Breast epithelium (tissue), 3 donors: ENCODE data around the gene MAP3K21.

Experiments
- POLR2AphosphoS5 ChIP-seq, 3 donors: sonication (generic); formaldehyde crosslinking; IDR thresholded peaks; one replicate each; pipeline ENCODE4 v1.6.1; 2017; ENCODE audit warnings: antibody characterized with exemption in 3 of 3
- TF ChIP-seq, protein P1 (sequence below), 3 donors: fragments of 450-650 bp; IDR thresholded peaks; one replicate each; pipeline ENCODE4 v1.5.1; 2016 to 2017; ENCODE audit warnings: antibody characterized with exemption in 3 of 3, mild to moderate bottlenecking in 3 of 3, moderate library complexity in 3 of 3

DNA sequence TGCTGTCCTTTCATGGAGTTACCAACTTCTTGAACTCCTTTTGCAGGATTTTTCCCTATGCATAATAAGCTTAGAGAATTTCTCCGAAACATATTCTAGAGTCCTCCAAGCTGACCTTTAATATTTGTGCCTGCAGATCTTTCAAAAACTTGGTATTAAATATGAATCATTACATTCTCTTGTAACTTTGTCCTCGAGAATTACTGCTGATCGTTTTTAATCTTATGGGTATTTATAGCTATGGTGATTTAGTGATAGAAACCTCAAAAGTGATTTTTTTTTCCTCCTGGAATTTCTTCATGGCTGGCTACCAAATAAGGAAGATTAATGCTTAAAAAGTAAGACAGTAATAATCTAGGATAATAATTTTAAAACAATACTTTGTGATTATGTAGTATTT lies 39.1 kb downstream of the MAP3K21 start:
- TF ChIP-seq, protein P1, sequence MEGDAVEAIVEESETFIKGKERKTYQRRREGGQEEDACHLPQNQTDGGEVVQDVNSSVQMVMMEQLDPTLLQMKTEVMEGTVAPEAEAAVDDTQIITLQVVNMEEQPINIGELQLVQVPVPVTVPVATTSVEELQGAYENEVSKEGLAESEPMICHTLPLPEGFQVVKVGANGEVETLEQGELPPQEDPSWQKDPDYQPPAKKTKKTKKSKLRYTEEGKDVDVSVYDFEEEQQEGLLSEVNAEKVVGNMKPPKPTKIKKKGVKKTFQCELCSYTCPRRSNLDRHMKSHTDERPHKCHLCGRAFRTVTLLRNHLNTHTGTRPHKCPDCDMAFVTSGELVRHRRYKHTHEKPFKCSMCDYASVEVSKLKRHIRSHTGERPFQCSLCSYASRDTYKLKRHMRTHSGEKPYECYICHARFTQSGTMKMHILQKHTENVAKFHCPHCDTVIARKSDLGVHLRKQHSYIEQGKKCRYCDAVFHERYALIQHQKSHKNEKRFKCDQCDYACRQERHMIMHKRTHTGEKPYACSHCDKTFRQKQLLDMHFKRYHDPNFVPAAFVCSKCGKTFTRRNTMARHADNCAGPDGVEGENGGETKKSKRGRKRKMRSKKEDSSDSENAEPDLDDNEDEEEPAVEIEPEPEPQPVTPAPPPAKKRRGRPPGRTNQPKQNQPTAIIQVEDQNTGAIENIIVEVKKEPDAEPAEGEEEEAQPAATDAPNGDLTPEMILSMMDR (IDR thresholded peaks at IDR 0.05) = no peak
- no peak for TF ChIP-seq POLR2AphosphoS5 (IDR thresholded peaks at IDR 0.05)
